K562 (cell line): ENCODE measurements around the gene PLEKHG5. TPM values are rescaled to one million over a fixed set of nuclear protein-coding genes. Genes with fewer than 3 reads are reported as not detected.

Experiments used
- CLOCK ChIP-seq: fragments of 250-450 bp; sonication (Bioruptor Pico); IDR thresholded peaks from 2 replicates; pipeline ENCODE4 v1.4.0; 2020; ENCODE audit warnings: mild to moderate bottlenecking, moderate library complexity, borderline replicate concordance
- CTBP1 ChIP-seq: fragments of 450-650 bp; IDR thresholded peaks from 2 replicates; pipeline ENCODE4 v1.6.1; 2016; ENCODE audit warnings: borderline replicate concordance
- CXXC5 ChIP-seq: fragments of 250-450 bp; sonication (Bioruptor Pico); IDR thresholded peaks from 2 replicates; pipeline ENCODE4 v1.8.0; 2022; ENCODE audit warnings: inconsistent platforms, mild to moderate bottlenecking, moderate library complexity
- DIDO1 ChIP-seq: fragments of 450-650 bp; IDR thresholded peaks from 2 replicates; pipeline ENCODE4 v1.6.1; 2016; ENCODE audit warnings: low read depth, missing biosample characterization, missing genetic modification characterization
- E2F1 ChIP-seq: sonication (generic); formaldehyde crosslinking; IDR thresholded peaks from 2 replicates; pipeline ENCODE4 v1.8.1; 2023; ENCODE audit warnings: mild to moderate bottlenecking, missing genetic modification reagents, moderate library complexity
- ETV1 ChIP-seq: fragments of 450-650 bp; conservative IDR thresholded peaks from 2 replicates; pipeline ENCODE4 v1.6.1; 2016; ENCODE audit warnings: missing genetic modification characterization, control low read depth, low read depth, missing compliant biosample characterization
- HMBOX1 ChIP-seq: sonication (generic); IDR thresholded peaks from 2 replicates; pipeline ENCODE4 v1.6.1; 2016
- IRF2 ChIP-seq: sonication (generic); formaldehyde crosslinking; IDR thresholded peaks from 2 replicates; pipeline ENCODE4 v1.8.1; 2022; ENCODE audit warnings: mild to moderate bottlenecking, missing genetic modification reagents
- KAT2B ChIP-seq: IDR thresholded peaks from one replicate; pipeline ENCODE4 v1.6.1; 2012; ENCODE audit warnings: low read depth, mild to moderate bottlenecking, control low read depth, inconsistent platforms, low read length, moderate library complexity
- NR4A1 ChIP-seq, 2 experiments: fragments of 250-450 bp in 1 of 2; fragments of 450-650 bp in 1 of 2; sonication (Bioruptor Pico) in 1 of 2; IDR thresholded peaks; 2 replicates each; pipeline versions ENCODE4 v1.4.0 to v1.6.1; 2016 to 2020; ENCODE audit warnings: mild to moderate bottlenecking in 2 of 2, missing compliant biosample characterization in 1 of 2, missing genetic modification characterization in 1 of 2, moderate library complexity in 1 of 2
- RUNX1 ChIP-seq: sonication (generic); IDR thresholded peaks from 2 replicates; pipeline ENCODE4 v1.6.1; 2016; ENCODE audit warnings: antibody characterized with exemption, low read depth
- SNAPC5 ChIP-seq: fragments of 250-450 bp; sonication (Bioruptor Pico); IDR thresholded peaks from 2 replicates; pipeline ENCODE4 v1.8.0; 2021; ENCODE audit warnings: moderate library complexity, mild to moderate bottlenecking, inconsistent platforms
- SUPT5H ChIP-seq: fragments of 450-650 bp; IDR thresholded peaks from 2 replicates; pipeline ENCODE4 v1.6.1; 2016
- USF2 ChIP-seq: sonication (generic); formaldehyde crosslinking; IDR thresholded peaks from 2 replicates; pipeline ENCODE4 v1.5.0; 2020; ENCODE audit warnings: missing genetic modification reagents
- XRCC3 ChIP-seq: fragments of 450-650 bp; IDR thresholded peaks from 2 replicates; pipeline ENCODE4 v1.6.1; 2017; ENCODE audit warnings: mild to moderate bottlenecking, moderate library complexity
- ZBTB26 ChIP-seq: fragments of 450-650 bp; formaldehyde crosslinking; IDR thresholded peaks from 2 replicates; pipeline ENCODE4 v1.4.0; 2022; ENCODE audit warnings: missing genetic modification characterization
- ZBTB33 ChIP-seq: sonication (generic); formaldehyde crosslinking; IDR thresholded peaks from 2 replicates; pipeline ENCODE4 v1.8.1; 2023; ENCODE audit warnings: mild to moderate bottlenecking, missing genetic modification reagents
- ZFPM2 ChIP-seq: fragments of 250-450 bp; sonication (Bioruptor Pico); IDR thresholded peaks from 2 replicates; pipeline ENCODE4 v1.5.1; 2022; ENCODE audit warnings: mild to moderate bottlenecking
- polyA plus RNA-seq, 8 experiments: library from polyadenylated mRNA; depleted of rRNA in 4 of 8; stranded (reverse) in 5 of 8; unstranded in 3 of 8; fragments of >200 nt; fragmentation: Nextera tagmentation in 2 of 8; fragmentation: Illumina TruSeq in 1 of 8; extraction: Ambion mirVana in 2 of 8; extraction: Trizol in 1 of 8; gene quantifications; 2 replicates each; pipeline versions ENCODE4 v1.2.1 to v1.2.3, GENCODE V29; 2011 to 2014; ENCODE audit warnings: inconsistent platforms in 1 of 8, missing spikeins in 1 of 8
- total RNA-seq, 7 experiments: library from RNA; depleted of rRNA in 6 of 7; stranded (reverse); fragments of >200 nt in 6 of 7; fragmentation: Illumina TruSeq in 2 of 7; extraction: Trizol in 2 of 7; gene quantifications; 2 replicates each; pipeline versions ENCODE4 v1.2.1 to v1.2.3, GENCODE V29; 2011 to 2021; ENCODE audit warnings: low replicate concordance in 1 of 7

PLEKHG5 gene
- total and polyA plus RNA-seq, 9 of the 15 experiments (the other 6 are each of a cell fraction or from before 2014, with no cell fraction given) = 0.04 to 0.29 (median 0.09) TPM; not detected in 3

- TF ChIP-seq DIDO1 (tag) (no peak), E2F1 (CRISPR knock-in tag) (no peak), CLOCK (CRISPR knock-in tag) (no peak), ZFPM2 (no peak), ZBTB33 (CRISPR knock-in tag) (peak; percentile 64; the same call in 1 of the 2 replicates), SNAPC5 (CRISPR knock-in tag) (no peak), ETV1 (tag) (no peak), CXXC5 (CRISPR knock-in tag) (no peak), ZBTB26 (no peak), IRF2 (CRISPR knock-in tag) (no peak), NR4A1 (CRISPR knock-in tag; IDR thresholded peaks at IDR 0.05) (no peak), NR4A1 (tag; IDR thresholded peaks at IDR 0.05) (no peak), CTBP1 (no peak), USF2 (CRISPR knock-in tag) (no peak), RUNX1 (no peak), KAT2B (no peak), SUPT5H (no peak), XRCC3 (no peak), HMBOX1 (no peak)
Measured at GRCh38 chr1:6424000-6424565, 67.4 kb downstream of the PLEKHG5 start (continued).
